HG03095 (cell line): Measurements from ENCODE around the gene ZNF275.
"Not testable (repeated sequence)": the region's sequence is repeated elsewhere in the genome, so short reads cannot be mapped to it uniquely, and the experiment has no call there.

ENCODE experiments used
- ATAC-seq: cut with Tn5 transposase; IDR thresholded peaks from one replicate; pipeline ENCODE4 v1.9.1; 2021; ENCODE audit warnings: moderate library complexity; ENCODE audit not compliant: unreplicated experiment

The ZNF275 gene

GRCh38 chrX:153386097-153386496, 52.1 kb downstream of the ZNF275 start:
- no peak for ATAC-seq

DNA sequence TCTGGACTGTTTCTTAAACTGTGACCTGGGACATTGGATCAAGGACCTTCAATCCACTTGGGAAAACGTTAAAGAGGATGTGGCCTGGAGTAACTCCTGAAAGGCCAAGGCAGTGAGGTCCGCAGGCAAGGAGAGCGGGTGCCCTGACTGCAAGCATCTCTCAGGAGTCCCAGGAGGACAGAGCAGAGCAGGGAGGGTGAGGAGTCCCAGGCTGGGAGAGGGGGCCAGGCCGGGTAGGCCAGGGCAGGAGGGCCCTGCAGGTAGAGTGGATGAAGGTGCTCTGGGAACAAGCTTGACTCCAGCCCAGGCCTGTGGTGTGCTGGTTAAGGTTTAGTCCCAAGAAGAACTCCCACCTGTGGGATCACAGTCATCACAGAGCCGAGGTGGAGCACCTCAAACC, 53.4 kb downstream of the ZNF275 start:
- no peak for ATAC-seq

DNA sequence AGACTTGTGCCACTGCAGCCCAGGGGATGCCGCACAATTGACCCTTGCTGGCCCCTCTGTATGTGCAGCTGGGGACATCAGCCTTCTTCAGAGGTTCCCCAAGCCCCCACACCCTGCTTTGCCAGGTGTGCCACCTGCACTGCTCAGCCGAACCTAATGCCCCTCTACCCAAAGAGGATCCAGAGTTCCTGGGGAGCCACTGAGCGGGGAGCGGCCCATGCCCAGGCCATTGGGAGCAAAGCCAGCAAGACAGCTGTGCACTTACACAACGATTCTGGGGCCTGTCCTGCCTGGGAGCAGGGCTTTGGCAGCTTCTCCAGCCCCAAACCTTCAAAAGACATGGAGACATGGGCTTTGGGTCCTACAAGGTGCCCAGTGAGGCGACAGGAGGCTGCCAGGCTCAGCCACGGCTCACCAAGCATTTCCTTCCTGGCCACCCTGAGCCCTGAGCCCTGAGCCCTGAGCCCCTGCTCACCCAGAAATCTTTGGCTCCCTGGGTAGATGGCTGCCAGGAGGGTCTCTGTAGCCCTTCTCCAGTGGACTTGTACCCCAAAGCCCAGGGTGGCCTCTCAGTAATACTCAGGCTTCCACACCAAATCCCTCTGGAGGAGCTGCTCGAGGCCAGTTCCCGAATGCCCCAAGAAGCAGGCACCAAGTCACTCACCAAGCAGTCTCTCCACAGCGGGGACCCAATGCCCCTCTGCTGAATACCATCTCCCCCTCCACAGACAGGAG, 54.2 kb downstream of the ZNF275 start:
- ATAC-seq: no peak

- no peak for ATAC-seq
Measured at GRCh38 chrX:153388722-153389459, 54.9 kb downstream of the ZNF275 start.

- not testable (repeated sequence) for ATAC-seq
Measured at GRCh38 chrX:153389460-153389768, 55.5 kb downstream of the ZNF275 start.

DNA sequence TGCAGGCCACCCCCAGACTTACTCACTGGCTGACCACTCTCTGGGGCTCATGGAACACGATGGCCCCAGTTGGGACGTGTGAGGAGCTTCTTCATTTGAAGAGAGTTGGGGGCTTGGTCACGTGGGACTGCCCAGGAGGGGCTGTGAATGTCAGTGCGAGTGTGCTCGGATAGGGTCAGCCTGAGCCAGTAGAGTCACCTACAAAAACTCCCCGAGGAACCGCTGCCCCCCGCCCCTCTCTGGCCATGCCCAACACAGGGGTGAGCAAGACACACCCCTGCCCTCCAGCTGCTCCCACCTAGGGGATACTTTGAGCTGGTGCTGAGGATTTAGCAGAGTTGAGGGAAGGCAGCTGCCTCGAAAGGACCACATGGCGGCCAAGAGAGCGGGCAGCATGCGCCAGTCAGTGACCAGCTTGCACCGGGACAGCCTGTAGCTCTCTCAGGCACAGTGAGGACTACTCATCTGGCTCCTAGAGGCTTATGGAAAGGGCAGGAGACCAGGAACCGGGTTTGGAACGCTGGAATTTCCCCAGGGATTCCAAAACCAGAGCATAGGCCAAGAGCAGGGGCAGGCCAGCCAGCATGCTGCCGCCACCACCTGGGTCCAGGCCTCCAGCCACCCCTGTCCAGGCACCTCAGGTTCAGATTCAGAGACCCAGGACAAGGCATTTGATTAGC, 58.8 kb downstream of the ZNF275 start:
- no peak for ATAC-seq

- no peak for ATAC-seq
Measured at GRCh38 chrX:153394612-153395011, 60.7 kb downstream of the ZNF275 start.

DNA sequence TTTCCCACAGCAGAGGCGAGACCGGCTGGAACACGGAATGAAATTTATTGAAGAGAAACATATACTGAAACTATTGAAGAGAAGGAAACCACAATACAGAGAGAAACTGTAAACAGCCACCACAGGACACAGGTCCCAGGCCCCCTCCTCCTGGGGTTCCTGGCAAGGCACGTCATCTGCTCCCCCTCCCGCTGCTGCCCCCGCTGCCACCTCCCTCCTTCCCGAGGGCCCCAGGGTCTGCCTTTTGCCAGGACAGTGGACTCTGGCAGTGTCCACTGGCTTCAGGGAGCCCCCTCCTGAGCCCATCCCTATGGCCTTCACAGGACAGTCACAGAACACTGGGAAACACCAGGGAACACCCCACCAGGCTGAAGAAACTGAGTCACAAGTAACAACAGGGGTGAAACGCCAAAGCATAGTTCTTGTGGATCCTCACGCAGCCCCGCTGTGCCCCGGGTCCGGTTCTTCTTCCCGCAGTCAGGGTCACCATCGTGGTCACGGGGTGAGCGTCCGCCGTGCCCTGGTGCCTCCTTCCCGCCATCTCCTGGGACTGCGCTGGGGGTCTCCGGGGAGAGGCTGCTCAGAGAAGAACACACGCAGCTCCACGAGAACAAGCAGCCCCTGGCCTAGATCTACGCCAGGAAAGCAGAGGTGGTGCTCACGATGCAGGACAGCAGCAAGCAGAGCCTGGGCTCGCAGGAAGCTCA, 61.8 kb downstream of the ZNF275 start:
- ATAC-seq: no peak

- ATAC-seq: no peak
Measured at GRCh38 chrX:153396320-153397195, 62.6 kb downstream of the ZNF275 start.

DNA sequence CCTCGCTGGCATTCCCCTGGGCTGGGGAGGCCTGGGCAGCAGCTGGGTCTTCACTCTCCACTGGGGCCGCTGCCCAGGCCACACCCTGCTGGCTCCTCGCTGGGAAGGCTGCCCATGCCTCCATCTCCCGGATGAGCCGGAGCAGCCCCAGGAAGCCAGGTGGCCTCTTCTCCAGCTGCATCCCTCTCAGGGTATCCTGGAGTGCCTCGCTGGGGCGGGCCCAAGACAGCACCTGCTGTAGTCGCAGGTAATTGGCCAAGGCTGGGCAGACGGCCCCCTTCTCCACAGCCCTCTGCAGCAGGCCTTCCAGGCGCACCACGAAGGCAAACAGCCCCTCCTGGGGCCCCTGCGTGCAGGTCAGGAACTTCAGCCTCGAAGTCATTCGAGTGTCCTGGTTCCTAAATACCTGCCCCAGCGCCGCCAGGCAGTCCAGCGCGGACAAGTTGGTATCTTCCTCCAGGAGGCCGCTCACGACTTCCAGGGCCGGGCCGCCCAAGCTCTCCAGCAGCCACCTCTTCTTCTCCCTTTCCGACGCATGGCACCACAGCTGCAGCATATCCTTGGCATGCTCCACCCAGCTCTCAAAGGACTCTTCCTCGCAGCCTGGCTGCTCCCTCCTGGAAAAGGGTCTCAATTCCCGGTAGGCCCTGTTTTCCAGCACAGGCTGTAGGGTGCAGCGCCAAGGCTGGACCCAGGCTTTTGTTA, 63.5 kb downstream of the ZNF275 start:
- ATAC-seq: no peak

DNA sequence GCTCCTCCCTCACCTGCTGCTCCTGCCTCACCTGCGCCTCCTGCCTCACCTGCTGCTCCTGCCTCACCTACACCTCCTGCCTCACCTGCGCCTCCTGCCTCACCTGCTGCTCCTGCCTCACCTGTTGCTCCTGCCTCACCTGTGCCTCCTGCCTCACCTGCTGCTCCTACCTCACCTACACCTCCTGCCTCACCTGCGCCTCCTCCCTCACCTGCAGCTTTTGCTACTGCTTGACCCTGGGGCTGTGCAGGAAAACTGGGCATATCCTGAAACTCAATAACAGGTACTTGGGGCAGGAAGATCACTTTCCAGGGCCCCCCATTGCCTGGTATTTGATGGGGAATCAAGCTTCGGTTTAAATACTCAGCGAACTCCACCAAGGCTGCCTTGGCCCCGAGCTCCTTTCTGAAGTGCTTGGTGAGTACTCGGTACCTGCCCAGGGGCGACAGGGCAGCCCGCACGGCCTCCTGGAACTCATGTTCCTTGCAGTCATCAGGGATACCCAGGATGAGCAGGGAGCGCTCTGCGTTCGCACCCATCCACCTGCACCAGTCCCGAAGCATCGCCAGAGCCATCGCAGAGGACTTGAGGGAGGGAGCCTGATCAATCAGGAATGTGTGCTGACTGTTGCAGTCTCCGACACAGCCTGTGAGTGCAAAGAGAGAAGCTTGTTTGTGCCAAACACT, 64.5 kb downstream of the ZNF275 start:
- ATAC-seq: no peak

DNA sequence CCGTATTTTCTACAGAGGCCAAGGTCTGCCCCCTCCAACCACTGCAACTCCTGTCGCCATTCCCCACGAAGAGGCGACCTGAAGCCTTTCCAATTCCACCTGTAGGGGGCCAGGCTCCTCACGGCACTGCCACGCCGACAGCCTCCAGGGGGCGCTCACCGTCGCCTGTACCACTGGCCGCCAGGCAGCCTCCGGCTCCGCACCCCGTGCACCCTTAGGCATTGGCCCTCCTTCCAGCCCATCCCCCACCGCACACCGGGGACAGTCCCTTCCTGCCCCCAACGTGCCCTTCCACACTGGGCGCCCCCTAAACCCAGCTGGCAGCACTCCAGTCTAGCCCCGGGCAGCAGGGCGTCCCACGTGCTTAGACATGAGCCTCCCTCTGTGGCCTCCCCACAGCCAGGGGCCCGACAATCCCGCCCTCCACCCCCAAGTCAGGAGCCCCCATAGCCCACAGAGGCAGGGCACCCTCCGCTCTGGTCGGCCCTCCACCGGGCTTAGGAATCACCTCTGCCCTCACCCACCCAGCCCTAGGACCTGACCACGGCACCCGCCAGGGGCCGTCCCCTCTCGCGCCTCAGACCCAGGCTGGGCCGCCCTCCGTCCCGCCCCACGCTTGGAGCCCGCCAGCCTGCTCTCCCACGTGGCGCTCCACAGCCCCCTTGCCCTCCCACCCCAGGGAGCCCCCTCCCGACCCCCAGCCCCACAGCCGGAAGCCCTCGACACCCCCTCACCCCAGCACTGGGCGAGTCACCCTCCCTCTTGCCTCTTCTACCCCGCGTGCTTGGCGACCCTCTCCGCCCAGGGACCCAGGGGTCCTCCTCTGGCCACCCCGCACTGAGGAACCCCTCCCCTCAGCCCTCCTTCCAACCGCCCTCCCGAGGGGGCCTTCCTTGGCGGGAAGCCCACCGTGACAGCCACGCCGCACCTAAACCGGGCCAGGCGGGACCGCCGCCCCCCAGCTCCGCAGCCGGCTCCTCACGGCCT, 66.5 kb downstream of the ZNF275 start:
- no peak for ATAC-seq

GRCh38 chrX:153401133-153401764, 67.3 kb downstream of the ZNF275 start, which contains the start of gene PNMA6E:
TSS of gene PNMA6E (minus strand) at chrX:153401350. CDS start at chrX:153398849, 2,501 bp downstream.
- no peak for ATAC-seq
